SK-N-SH (cell line): ENCODE results near the gene TRIM10. TPM values are rescaled to one million over a fixed set of nuclear protein-coding genes. Genes with fewer than 3 reads are reported as not detected.

ENCODE experiments used
- CTCF ChIA-PET: fragments of 300-600, 350-600 bp; formaldehyde crosslinking; extraction: SDS; loops from one replicate; lab custom pipeline; 2021; lab: Yijun Ruan, JAX
- POLR2A ChIA-PET: fragments of 350-600 bp; sonication (Branson Sonifier 250); formaldehyde crosslinking; extraction: SDS; loops from one replicate; lab custom pipeline; 2020; ENCODE audit warnings: antibody characterized with exemption, inconsistent platforms; lab: Yijun Ruan, JAX
- DNase-seq: peaks from one replicate; pipeline ENCODE4 v3.0.0; 2012
- H2AFZ ChIP-seq: fragments of 200-600 bp; sonication (generic); 2 replicates; pipeline ENCODE4 v1.8.1; 2016; ENCODE audit warnings: antibody characterized with exemption, mild to moderate bottlenecking, low read depth
- H3F3A ChIP-seq: fragments of 200-600 bp; sonication (generic); replicated peaks from 2 replicates; pipeline ENCODE3; 2016; ENCODE audit warnings: antibody characterized with exemption, mild to moderate bottlenecking; ENCODE audit not compliant: insufficient read depth
- H3K27ac ChIP-seq, 2 experiments: fragments of 200-500 bp in 1 of 2; fragments of 200-600 bp in 1 of 2; sonication (Bioruptor generic) in 1 of 2; sonication (generic), shearing (Covaris generic) in 1 of 2; 2 replicates each; pipeline versions ENCODE4 v1.5.1 to v1.6.1; 2014 to 2016; ENCODE audit warnings: low read depth in 2 of 2, inconsistent platforms in 1 of 2, low read length in 1 of 2, mild to moderate bottlenecking in 1 of 2, mixed read lengths in 1 of 2
- H3K27me3 ChIP-seq: fragments of 200-600 bp; sonication (generic), shearing (Covaris generic); 2 replicates; pipeline ENCODE4 v1.6.1; 2016; ENCODE audit warnings: mixed run types; ENCODE audit not compliant: insufficient read depth
- H3K36me3 ChIP-seq, 2 experiments: fragments of 200-500 bp in 1 of 2; fragments of 200-600 bp in 1 of 2; sonication (Bioruptor generic) in 1 of 2; sonication (generic) in 1 of 2; replicated peaks in 1 of 2; 2 replicates each; pipeline versions ENCODE3 to v1.5.1; 2014 to 2016; ENCODE audit warnings: low read length in 1 of 2, mild to moderate bottlenecking in 1 of 2; ENCODE audit not compliant: insufficient read depth in 2 of 2, control insufficient read depth in 1 of 2
- H3K4me1 ChIP-seq, 2 experiments: fragments of 200-500 bp in 1 of 2; fragments of 200-600 bp in 1 of 2; sonication (Bioruptor generic) in 1 of 2; sonication (generic), shearing (Covaris generic) in 1 of 2; 2 replicates each; pipeline versions ENCODE4 v1.5.1 to v1.6.1; 2014 to 2016; ENCODE audit warnings: low read depth in 1 of 2, low read length in 1 of 2, mixed run types in 1 of 2; ENCODE audit not compliant: insufficient read depth in 2 of 2, control insufficient read depth in 1 of 2
- H3K4me2 ChIP-seq: fragments of 200-600 bp; sonication (generic), shearing (Covaris generic); 2 replicates; pipeline ENCODE4 v1.6.1; 2017; ENCODE audit warnings: mixed run types
- H3K4me3 ChIP-seq, 2 experiments: fragments of 200-500 bp in 1 of 2; fragments of 200-600 bp in 1 of 2; sonication (Bioruptor generic) in 1 of 2; sonication (generic), shearing (Covaris generic) in 1 of 2; 2 replicates each; pipeline versions ENCODE4 v1.5.1 to v1.8.1; 2014 to 2016; ENCODE audit warnings: low read depth in 2 of 2, inconsistent platforms in 1 of 2, low read length in 1 of 2, mild to moderate bottlenecking in 1 of 2, mixed read lengths in 1 of 2, moderate library complexity in 1 of 2
- H3K79me2 ChIP-seq: fragments of 200-600 bp; sonication (generic); 2 replicates; pipeline ENCODE4 v1.8.1; 2017; ENCODE audit warnings: mild to moderate bottlenecking; ENCODE audit not compliant: insufficient read depth
- H3K9ac ChIP-seq: fragments of 200-600 bp; sonication (generic); 2 replicates; pipeline ENCODE4 v1.6.1; 2017; ENCODE audit warnings: mixed run types
- H3K9me2 ChIP-seq: fragments of 200-600 bp; sonication (generic); 2 replicates; pipeline ENCODE4 v1.6.1; 2017; ENCODE audit warnings: mixed run types
- H3K9me3 ChIP-seq: fragments of 200-600 bp; sonication (generic); 2 replicates; pipeline ENCODE4 v1.6.1; 2017; ENCODE audit warnings: mixed run types, mild to moderate bottlenecking, moderate library complexity
- H4K20me1 ChIP-seq: fragments of 200-600 bp; sonication (generic); 2 replicates; pipeline ENCODE4 v1.6.1; 2017; ENCODE audit warnings: mild to moderate bottlenecking, mixed run types; ENCODE audit not compliant: insufficient read depth
- CHD2 ChIP-seq: fragments of 150-350 bp; IDR thresholded peaks from 2 replicates; pipeline ENCODE4 v1.6.1; 2018; ENCODE audit warnings: low read length; ENCODE audit not compliant: partially characterized antibody
- EP300 ChIP-seq, 2 experiments: IDR thresholded peaks; 2 replicates each; pipeline versions ENCODE4 v1.4.0 to v1.6.1; 2012; ENCODE audit warnings: borderline replicate concordance in 1 of 2, low read depth in 1 of 2, low read length in 1 of 2
- GABPA ChIP-seq: IDR thresholded peaks from 2 replicates; pipeline ENCODE4 v1.4.0; 2012; ENCODE audit warnings: low read depth, mild to moderate bottlenecking
- GATA2 ChIP-seq: sonication (generic); formaldehyde crosslinking; IDR thresholded peaks from 2 replicates; pipeline ENCODE4 v1.5.0; 2020; ENCODE audit warnings: mild to moderate bottlenecking, missing genetic modification reagents
- JUND ChIP-seq: IDR thresholded peaks from 2 replicates; pipeline ENCODE4 v1.4.0; 2012
- MEF2A ChIP-seq: IDR thresholded peaks from 2 replicates; pipeline ENCODE4 v1.4.0; 2012; ENCODE audit warnings: low read depth, borderline replicate concordance
- MXI1 ChIP-seq: IDR thresholded peaks from 2 replicates; pipeline ENCODE4 v1.6.1; 2012; ENCODE audit warnings: mild to moderate bottlenecking, low read depth, low read length, improper control_type of control experiment
- RAD21 ChIP-seq: IDR thresholded peaks from 2 replicates; pipeline ENCODE4 v1.6.1; 2012; ENCODE audit warnings: mild to moderate bottlenecking, low read length
- RCOR1 ChIP-seq: fragments of 150-350 bp; IDR thresholded peaks from 2 replicates; pipeline ENCODE4 v1.6.1; 2017; ENCODE audit warnings: antibody characterized with exemption, low read length
- RFX5 ChIP-seq: IDR thresholded peaks from 2 replicates; pipeline ENCODE4 v1.6.1; 2012; ENCODE audit warnings: mild to moderate bottlenecking, improper control_type of control experiment, low read length
- SIN3A ChIP-seq: IDR thresholded peaks from 2 replicates; pipeline ENCODE4 v1.6.1; 2012; ENCODE audit warnings: low read depth, mild to moderate bottlenecking, low read length, moderate library complexity, borderline replicate concordance
- SMC3 ChIP-seq: IDR thresholded peaks from 2 replicates; pipeline ENCODE4 v1.6.1; 2012; ENCODE audit warnings: low read depth, low read length, improper control_type of control experiment
- TCF12 ChIP-seq: IDR thresholded peaks from 2 replicates; pipeline ENCODE4 v1.4.0; 2012
- TEAD4 ChIP-seq: IDR thresholded peaks from 2 replicates; pipeline ENCODE4 v1.4.0; 2012; ENCODE audit warnings: mild to moderate bottlenecking, borderline replicate concordance; ENCODE audit not compliant: insufficient read depth
- YY1 ChIP-seq: IDR thresholded peaks from 2 replicates; pipeline ENCODE4 v1.4.0; 2012; ENCODE audit warnings: low read depth, mild to moderate bottlenecking
- WGBS: methylation state at CpG from one replicate; pipeline ENCODE4 v1.1.6; 2017; ENCODE audit warnings: low lambda C conversion rate; 5-methylcytosine and 5-hydroxymethylcytosine counted together
- polyA plus RNA-seq, 3 experiments: library from polyadenylated mRNA; depleted of rRNA; stranded (reverse); fragments of >200 nt; gene quantifications; 2 replicates each; pipeline ENCODE4 v1.2.3, GENCODE V29; 2012
- TF ChIP-seq, protein P1 (sequence below): fragments of 150-350 bp; IDR thresholded peaks from 2 replicates; pipeline ENCODE4 v1.6.1; 2016; ENCODE audit warnings: mild to moderate bottlenecking, low read depth, low read length
- TF ChIP-seq, protein P2 (sequence below): fragments of 200-600 bp; sonication (generic); IDR thresholded peaks from 2 replicates; pipeline ENCODE4 v1.6.1; 2017; ENCODE audit warnings: antibody characterized with exemption, mild to moderate bottlenecking, moderate library complexity
- TF ChIP-seq, protein P3 (sequence below): IDR thresholded peaks from 2 replicates; pipeline ENCODE4 v1.4.0; 2012; ENCODE audit warnings: low read depth, borderline replicate concordance

Gene TRIM10
- polyA plus RNA-seq, 1 of the 3 experiments (the other 2 are of a cell fraction), result not detected

DNA sequence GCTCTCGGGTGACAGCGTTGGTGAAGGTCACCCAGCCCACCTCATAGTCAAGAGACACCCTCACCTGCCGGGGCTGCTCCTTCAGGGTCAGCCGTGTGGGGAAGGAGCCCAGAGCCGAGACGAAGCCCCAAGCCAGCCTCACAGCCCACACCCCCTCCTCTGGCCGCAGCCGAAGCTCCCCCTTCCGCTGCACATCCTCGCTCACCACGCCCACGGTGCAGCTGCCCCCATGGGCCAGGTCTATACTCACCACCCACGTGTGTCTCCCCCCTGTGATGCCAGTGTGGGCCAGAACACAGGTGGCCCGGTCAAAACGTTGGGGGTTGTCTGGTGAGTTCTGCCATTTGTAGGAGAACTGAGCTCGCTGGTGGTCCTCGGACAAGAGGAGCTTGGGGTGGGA is 7.0 kb downstream of the TRIM10 start:
- ChIA-PET CTCF (interaction anchor here (1.4 to 6.4 kb wide), 3 partner anchors 22 to 50 kb away, joined by 5 to 38 read pairs (median 12); no protein-coding TSS in a partner anchor), POLR2A (no interaction called here)
- Histone ChIP-seq H3K79me2 (no peaks in the 10 kb centered on the region), H3K36me3 (no peaks in the 10 kb centered on the region), H3K4me1 (no peaks in the 10 kb centered on the region; a peak in 1 of 4 replicates), H3K9me2 (no peaks in the 10 kb centered on the region), H3F3A (no peaks in the 10 kb centered on the region), H3K9ac (no peak overlapping the region), H3K4me3 (no peak overlapping the region), H3K27ac (no peak overlapping the region), H3K27me3 (peaks cover 20% of the 10 kb centered on the region; the same call in 1 of the 2 replicates), H3K4me2 (no peak overlapping the region; the same call in 1 of the 2 replicates), H3K9me3 (no peaks in the 10 kb centered on the region), H2AFZ (no peak overlapping the region), H4K20me1 (no peaks in the 10 kb centered on the region)
- TF ChIP-seq TCF12 (no peak), GATA2 (no peak), RFX5 (no peak), EP300 (IDR thresholded peaks at IDR 0.05; ENCODE audit: borderline replicate concordance in 1 of 2, low read depth in 1 of 2, low read length in 1 of 2) (no peak), SIN3A (no peak), MEF2A (no peak), RAD21 (no peak), JUND (no peak), CHD2 (no peak), RCOR1 (no peak), GABPA (no peak), MXI1 (no peak), SMC3 (no peak), YY1 (no peak), TEAD4 (no peak)
- TF ChIP-seq, protein P1, sequence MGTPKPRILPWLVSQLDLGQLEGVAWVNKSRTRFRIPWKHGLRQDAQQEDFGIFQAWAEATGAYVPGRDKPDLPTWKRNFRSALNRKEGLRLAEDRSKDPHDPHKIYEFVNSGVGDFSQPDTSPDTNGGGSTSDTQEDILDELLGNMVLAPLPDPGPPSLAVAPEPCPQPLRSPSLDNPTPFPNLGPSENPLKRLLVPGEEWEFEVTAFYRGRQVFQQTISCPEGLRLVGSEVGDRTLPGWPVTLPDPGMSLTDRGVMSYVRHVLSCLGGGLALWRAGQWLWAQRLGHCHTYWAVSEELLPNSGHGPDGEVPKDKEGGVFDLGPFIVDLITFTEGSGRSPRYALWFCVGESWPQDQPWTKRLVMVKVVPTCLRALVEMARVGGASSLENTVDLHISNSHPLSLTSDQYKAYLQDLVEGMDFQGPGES, result no peak
- TF ChIP-seq, protein P2, sequence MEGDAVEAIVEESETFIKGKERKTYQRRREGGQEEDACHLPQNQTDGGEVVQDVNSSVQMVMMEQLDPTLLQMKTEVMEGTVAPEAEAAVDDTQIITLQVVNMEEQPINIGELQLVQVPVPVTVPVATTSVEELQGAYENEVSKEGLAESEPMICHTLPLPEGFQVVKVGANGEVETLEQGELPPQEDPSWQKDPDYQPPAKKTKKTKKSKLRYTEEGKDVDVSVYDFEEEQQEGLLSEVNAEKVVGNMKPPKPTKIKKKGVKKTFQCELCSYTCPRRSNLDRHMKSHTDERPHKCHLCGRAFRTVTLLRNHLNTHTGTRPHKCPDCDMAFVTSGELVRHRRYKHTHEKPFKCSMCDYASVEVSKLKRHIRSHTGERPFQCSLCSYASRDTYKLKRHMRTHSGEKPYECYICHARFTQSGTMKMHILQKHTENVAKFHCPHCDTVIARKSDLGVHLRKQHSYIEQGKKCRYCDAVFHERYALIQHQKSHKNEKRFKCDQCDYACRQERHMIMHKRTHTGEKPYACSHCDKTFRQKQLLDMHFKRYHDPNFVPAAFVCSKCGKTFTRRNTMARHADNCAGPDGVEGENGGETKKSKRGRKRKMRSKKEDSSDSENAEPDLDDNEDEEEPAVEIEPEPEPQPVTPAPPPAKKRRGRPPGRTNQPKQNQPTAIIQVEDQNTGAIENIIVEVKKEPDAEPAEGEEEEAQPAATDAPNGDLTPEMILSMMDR, result no peak
- TF ChIP-seq, protein P3, sequence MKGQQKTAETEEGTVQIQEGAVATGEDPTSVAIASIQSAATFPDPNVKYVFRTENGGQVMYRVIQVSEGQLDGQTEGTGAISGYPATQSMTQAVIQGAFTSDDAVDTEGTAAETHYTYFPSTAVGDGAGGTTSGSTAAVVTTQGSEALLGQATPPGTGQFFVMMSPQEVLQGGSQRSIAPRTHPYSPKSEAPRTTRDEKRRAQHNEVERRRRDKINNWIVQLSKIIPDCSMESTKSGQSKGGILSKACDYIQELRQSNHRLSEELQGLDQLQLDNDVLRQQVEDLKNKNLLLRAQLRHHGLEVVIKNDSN, result no peak
- WGBS, result 21% methylated on average over 17 of the region's 17 CpGs
- DNase-seq, result no peak
